Measurements from ENCODE around the gene GAN.

GAN gene

DNA sequence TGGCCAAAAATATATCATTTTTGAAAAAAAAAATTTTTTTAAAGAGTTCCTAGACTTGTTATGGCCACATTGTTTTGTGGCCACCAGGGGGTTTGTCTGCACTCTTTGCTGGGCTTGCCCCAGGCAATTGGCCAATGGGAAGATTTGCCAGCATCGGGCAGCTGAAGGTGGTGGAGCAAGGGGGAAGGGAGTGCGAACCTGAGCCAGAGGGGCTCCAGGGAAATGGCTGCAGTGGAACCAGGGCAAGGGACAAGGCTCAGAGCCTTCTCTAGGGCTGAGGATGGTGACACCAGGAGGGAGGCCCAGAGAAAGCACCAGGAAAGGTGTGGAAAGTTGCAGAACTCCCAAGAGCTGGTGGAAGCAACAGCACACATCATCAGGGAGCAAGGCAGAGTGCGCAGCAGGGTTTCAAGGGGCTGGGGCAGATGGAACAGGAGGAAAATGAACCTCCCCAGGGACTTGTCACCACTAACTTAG is 114.3 kb downstream of the GAN start:
- DNase-seq (ENCODE audit: low read depth) = no peak
- TF ChIP-seq, protein P1, sequence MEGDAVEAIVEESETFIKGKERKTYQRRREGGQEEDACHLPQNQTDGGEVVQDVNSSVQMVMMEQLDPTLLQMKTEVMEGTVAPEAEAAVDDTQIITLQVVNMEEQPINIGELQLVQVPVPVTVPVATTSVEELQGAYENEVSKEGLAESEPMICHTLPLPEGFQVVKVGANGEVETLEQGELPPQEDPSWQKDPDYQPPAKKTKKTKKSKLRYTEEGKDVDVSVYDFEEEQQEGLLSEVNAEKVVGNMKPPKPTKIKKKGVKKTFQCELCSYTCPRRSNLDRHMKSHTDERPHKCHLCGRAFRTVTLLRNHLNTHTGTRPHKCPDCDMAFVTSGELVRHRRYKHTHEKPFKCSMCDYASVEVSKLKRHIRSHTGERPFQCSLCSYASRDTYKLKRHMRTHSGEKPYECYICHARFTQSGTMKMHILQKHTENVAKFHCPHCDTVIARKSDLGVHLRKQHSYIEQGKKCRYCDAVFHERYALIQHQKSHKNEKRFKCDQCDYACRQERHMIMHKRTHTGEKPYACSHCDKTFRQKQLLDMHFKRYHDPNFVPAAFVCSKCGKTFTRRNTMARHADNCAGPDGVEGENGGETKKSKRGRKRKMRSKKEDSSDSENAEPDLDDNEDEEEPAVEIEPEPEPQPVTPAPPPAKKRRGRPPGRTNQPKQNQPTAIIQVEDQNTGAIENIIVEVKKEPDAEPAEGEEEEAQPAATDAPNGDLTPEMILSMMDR (conservative IDR thresholded peaks at IDR 0.05; ENCODE audit: low read depth, low read length) = peak; percentile 74
- no peak overlapping the region for H3K4me3 ChIP-seq (ENCODE audit: low read length)

DNA sequence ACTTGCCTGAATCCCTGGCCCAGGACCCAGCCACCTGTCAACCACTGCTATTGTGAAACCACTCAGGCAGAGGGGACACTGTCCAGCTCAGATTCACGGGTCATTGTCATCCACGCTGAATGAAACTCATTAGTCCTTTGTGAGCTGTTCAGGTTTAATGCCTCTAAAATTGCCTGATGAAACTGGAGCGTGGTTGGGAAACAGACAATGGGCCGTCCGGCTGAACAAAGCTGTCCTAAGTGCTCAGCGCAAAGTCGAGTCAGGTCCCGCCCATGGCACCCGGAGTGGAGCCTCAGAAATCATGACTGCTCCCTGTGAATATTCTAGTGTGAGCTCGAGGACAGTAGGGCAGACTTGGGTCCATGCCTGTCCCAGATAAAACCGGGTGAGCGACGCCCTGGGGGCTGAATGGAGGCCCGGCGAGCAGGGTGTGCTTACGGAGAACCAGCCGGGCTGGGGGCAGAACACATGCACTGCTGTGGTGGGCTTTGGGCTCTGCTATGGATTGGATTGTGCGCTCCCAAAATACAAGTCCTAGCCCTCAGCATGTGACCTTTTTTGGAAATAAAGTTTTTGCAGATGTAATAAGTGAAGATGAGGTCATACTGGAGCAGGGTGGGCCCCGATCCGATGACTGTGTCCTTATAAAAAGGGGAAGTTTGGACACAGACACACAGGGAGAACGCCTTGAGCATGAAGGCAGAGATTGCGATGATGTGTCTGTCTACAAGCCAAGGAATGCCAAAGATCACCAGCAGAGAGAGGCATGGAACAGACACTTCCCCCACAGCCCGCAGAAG is 117.0 kb downstream of the GAN start:
- DNase-seq (ENCODE audit: low read depth) = no peak
- TF ChIP-seq, protein P1 (conservative IDR thresholded peaks at IDR 0.05; ENCODE audit: low read depth, low read length) = no peak
- no peak overlapping the region for H3K4me3 ChIP-seq (ENCODE audit: low read length)

DNA sequence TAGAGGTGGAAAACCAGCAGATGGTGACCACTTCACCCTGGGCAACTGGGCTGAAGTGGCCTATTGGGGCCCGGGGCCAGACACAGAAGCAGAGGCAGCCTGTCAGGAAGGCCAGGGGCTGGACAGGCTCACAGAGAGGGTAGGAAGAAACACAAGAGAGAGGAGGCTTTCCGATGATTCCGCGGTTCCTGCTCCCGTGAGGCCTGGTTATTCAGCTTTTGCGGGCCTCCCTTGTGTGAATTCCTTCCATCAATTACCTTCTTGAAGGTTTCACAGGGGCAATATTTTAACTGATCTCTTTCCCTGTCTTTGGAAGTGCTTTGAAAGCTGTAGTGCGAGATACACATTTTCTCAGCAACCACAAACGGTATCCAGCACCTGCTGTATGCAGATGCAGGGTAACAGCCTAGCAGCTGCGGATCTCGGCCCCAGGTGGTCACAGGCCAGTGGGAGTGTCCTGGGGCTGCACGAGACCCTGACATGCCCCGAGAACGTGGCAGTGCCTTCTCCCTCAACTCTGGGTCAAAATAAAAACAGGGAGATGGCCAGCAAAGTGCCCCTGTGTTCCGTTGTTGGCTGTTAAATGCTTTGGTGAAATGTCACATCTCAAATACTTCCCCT is 118.3 kb downstream of the GAN start:
- H3K4me3 ChIP-seq (ENCODE audit: low read length) = no peak overlapping the region
- DNase-seq (ENCODE audit: low read depth) = no peak
- TF ChIP-seq, protein P1 (conservative IDR thresholded peaks at IDR 0.05; ENCODE audit: low read depth, low read length) = no peak

DNA sequence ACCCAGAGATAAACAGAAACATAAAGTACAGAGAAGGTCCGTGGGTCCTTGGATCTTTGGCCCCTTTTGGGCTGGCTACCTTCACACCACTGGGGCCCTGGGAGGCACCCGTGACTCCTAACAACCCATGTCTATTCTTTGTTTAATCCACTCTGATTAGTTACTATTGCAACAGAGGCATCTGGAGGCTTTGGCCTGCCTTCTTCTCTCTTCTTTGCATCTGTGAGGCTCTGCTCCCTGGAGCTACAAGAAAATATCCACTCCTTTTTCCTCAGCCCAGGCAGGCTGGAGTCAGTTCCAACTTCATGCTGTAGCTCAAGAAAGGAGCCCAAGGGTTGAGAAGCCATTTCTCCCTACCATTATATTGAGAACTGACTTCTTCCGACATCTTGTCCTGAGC is 120.3 kb downstream of the GAN start:
- TF ChIP-seq, protein P1 (conservative IDR thresholded peaks at IDR 0.05; ENCODE audit: low read depth, low read length) = no peak
- no peak for DNase-seq (ENCODE audit: low read depth)
- no peak overlapping the region for H3K4me3 ChIP-seq (ENCODE audit: low read length)

DNA sequence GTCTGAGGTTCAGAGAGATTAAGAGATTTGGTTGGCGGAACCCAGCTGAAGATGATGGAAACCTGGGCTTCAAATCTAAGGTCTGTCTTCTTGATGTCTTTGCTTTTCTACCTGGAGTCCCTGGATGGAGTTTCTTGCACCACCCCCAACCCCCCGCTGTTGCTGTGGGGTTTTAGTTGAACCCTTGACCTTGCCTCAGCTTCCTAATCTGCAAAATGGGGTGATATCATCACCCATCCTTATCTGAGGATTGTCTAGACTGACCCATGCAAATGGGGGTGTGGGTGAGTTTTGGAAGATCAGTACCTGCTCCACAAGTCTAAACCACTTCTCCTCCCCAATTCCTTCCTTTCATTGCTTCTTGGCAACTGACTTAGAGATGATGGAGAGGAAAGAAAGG is 120.8 kb downstream of the GAN start:
- no peak overlapping the region for H3K4me3 ChIP-seq (ENCODE audit: low read length)
- DNase-seq (ENCODE audit: low read depth) = no peak
- TF ChIP-seq, protein P1 (conservative IDR thresholded peaks at IDR 0.05; ENCODE audit: low read depth, low read length) = no peak

DNA sequence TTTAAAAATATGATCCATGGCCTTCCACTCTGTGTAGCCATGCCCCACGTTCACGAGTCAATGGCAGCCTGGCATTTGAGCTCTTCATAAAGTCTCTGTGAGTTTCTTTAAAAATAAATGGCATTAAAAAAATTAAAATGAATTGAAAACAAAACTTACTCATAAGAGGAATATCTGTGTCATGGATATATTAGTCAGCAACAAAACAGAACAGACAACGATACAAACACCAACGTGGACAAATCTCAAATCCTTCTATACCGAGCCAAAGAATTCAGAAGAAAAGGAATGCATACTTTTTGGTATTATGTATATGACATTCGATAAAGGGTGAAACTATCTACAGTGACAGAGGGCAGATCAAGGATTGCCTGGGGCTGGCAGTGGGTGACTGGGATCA is 121.6 kb downstream of the GAN start:
- DNase-seq (ENCODE audit: low read depth) = no peak
- TF ChIP-seq, protein P1 (conservative IDR thresholded peaks at IDR 0.05; ENCODE audit: low read depth, low read length) = no peak
- H3K4me3 ChIP-seq (ENCODE audit: low read length) = no peak overlapping the region

DNA sequence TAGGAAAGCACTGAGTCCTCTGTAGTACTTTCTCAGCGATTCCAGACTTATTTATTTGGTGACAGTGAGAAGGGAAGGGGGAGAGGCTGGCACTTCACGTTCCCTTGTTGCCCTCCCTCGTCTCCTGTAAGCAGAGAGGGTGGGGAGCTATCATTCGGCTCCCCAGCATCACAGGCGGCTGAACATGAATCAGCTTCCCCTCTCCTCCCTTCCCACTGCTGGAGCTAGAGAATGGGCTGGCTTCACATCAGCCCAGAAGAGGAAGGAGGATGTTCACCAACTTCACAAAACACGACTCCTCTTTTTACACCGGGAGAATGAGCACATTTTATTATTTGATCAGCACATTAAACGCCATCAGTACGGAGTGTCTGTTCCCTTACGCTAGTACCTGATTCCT is 123.1 kb downstream of the GAN start:
- TF ChIP-seq, protein P1 (conservative IDR thresholded peaks at IDR 0.05; ENCODE audit: low read depth, low read length) = no peak
- H3K4me3 ChIP-seq (ENCODE audit: low read length) = no peak overlapping the region
- DNase-seq (ENCODE audit: low read depth) = no peak

All from retinal pigment epithelial cell (primary cell).